HT-29 (cell line): ENCODE measurements around the gene SAA1. TPM values are rescaled to one million over a fixed set of nuclear protein-coding genes. Genes with fewer than 3 reads are reported as not detected.
"Not testable (repeated sequence)": the region's sequence is repeated elsewhere in the genome, so short reads cannot be mapped to it uniquely, and the experiment has no call there.

Experiments used
- DNase-seq: peaks from one replicate; pipeline ENCODE4 v3.0.0-alpha.2; 2015; ENCODE audit warnings: low spot score
- total RNA-seq: library from RNA; depleted of rRNA; stranded (reverse); fragments of >200 nt; shearing (Covaris generic); gene quantifications from 2 replicates; pipeline ENCODE4 v1.2.3, GENCODE V29; 2014; rRNA removed

SAA1 gene
- not detected in 2 replicates for total RNA-seq

- DNase-seq: no peak
These were observed at the start of gene SAA1 for GRCh38 chr11:18265949-18266348. SAA1 (plus strand) TSS chr11:18266264; CDS start chr11:18266888, 624 bp downstream.

GRCh38 chr11:18221274-18221876 lies 44.7 kb upstream of the SAA1 start:
- no peak for DNase-seq

- DNase-seq: no peak
These were observed 43.1 kb upstream of the SAA1 start for GRCh38 chr11:18222814-18223421.

GRCh38 chr11:18223591-18224387 lies 42.3 kb upstream of the SAA1 start:
- DNase-seq: no peak

GRCh38 chr11:18225913-18226312 lies 40.2 kb upstream of the SAA1 start:
- no peak for DNase-seq

GRCh38 chr11:18229501-18229900 lies 36.6 kb upstream of the SAA1 start:
- no peak for DNase-seq

- DNase-seq: no peak
These were observed 35.2 kb upstream of the SAA1 start for GRCh38 chr11:18230859-18231258.

- DNase-seq: no peak
These were observed 32.2 kb upstream of the SAA1 start for GRCh38 chr11:18233912-18234311.

- no peak for DNase-seq
These were observed 30.4 kb upstream of the SAA1 start for GRCh38 chr11:18235394-18236334.

- DNase-seq: no peak
These were observed 29.3 kb upstream of the SAA1 start, which contains the start of gene SAA4 for GRCh38 chr11:18236664-18237356. SAA4 (minus strand) TSS chr11:18236802; CDS start chr11:18235926, 876 bp downstream.

- no peak for DNase-seq
These were observed 26.4 kb upstream of the SAA1 start for GRCh38 chr11:18239655-18240054.

GRCh38 chr11:18243783-18244362 lies 22.2 kb upstream of the SAA1 start:
- peak; percentile 82 for DNase-seq

GRCh38 chr11:18245396-18245795 lies 20.7 kb upstream of the SAA1 start:
- DNase-seq: no peak

- DNase-seq: not testable (repeated sequence)
These were observed 19.5 kb upstream of the SAA1 start for GRCh38 chr11:18246379-18247190.

- not testable (repeated sequence) for DNase-seq
These were observed 18.9 kb upstream of the SAA1 start for GRCh38 chr11:18247191-18247581.

- no peak for DNase-seq
These were observed 17.5 kb upstream of the SAA1 start, which contains the start of gene SAA2 for GRCh38 chr11:18248561-18248960. SAA2 (minus strand) TSS chr11:18248668; CDS start chr11:18248011, 657 bp downstream.

- DNase-seq: no peak
These were observed 12.8 kb upstream of the SAA1 start for GRCh38 chr11:18253233-18253632.

GRCh38 chr11:18253778-18254338 lies 12.2 kb upstream of the SAA1 start:
- no peak for DNase-seq

- DNase-seq: no peak
These were observed 11.2 kb upstream of the SAA1 start for GRCh38 chr11:18254781-18255361.
